Measurements from ENCODE around the gene MIS12. TPM values are rescaled to one million over a fixed set of nuclear protein-coding genes. Genes with fewer than 3 reads are reported as not detected.

The MIS12 gene
- total and polyA plus RNA-seq, 2 of the 4 experiments (the other 2 are of a cell fraction) = 7.5 to 11.7 TPM

- H3K27me3 ChIP-seq (ENCODE audit: control insufficient read depth, insufficient read depth, low read length) = no peaks in the 10 kb centered on the region
- H4K20me1 ChIP-seq (ENCODE audit: insufficient read depth, low read length) = no peaks in the 10 kb centered on the region
- DNase-seq (peak; percentile 94), ATAC-seq (ENCODE audit: low read depth) (peak; percentile 96)
- H3K4ac ChIP-seq (ENCODE audit: low read depth, low read length) = peak overlapping the region; percentile 89
- peaks cover 9 to 20% of the 10 kb centered on the region in 2 experiments for H3K79me1 ChIP-seq (ENCODE audit: low read depth in 1 of 2, low read length in 2 of 2)
- dilution Hi-C loops (cut with HindIII; ENCODE audit: low sequenced_read_pairs, unreplicated experiment) = no loop called here
- peak overlapping the region; percentile 56 for H2BK5ac ChIP-seq (ENCODE audit: low read depth, low read length, poor library complexity, severe bottlenecking)
- peak overlapping the region; percentile 91 for H3K4me3 ChIP-seq (ENCODE audit: insufficient read depth, low read depth, low read length)
- peak overlapping the region; percentile 33 for H2BK120ac ChIP-seq (ENCODE audit: low read depth, low read length)
- H3K36me3 ChIP-seq (ENCODE audit: control insufficient read depth, insufficient read depth, low read length) = peaks cover 1% of the 10 kb centered on the region; the same call in 1 of the 2 replicates
- peak overlapping the region; percentile 48; the same call in 1 of the 2 replicates for H2AK5ac ChIP-seq (ENCODE audit: low read depth, low read length)
- peaks cover 4% of the 10 kb centered on the region; the same call in 1 of the 2 replicates for H3K4me1 ChIP-seq (ENCODE audit: control insufficient read depth, insufficient read depth, low read length)
- intact Hi-C loops (cut with micrococcal nuclease) = loop anchor here (2.0 kb wide), 2 partner anchors 32 to 84 kb away; partner anchors contain the start of genes DHX33 and NLRP1
- no peaks in the 10 kb centered on the region for H3K9me3 ChIP-seq (ENCODE audit: control insufficient read depth, insufficient read depth, low read length)
- 0 out of 2 replicates have a peak overlapping the region, but pooled peaks have one; percentile 7 for H4K5ac ChIP-seq (ENCODE audit: low read depth, low read length)
- peak overlapping the region; percentile 13; the same call in 1 of the 2 replicates for H3K18ac ChIP-seq (ENCODE audit: low read depth, low read length)
- in situ Hi-C loops (cut with MboI; ENCODE audit: low sequenced_read_pairs) = no loop called here
- WGBS, 2 experiments (ENCODE audit: extremely low coverage in 2 of 2, insufficient read length in 1 of 2) = 0% methylated on average over 27 of the region's 67 CpGs; no CpG with 5 or more reads in 1 of the 2 experiments
- CTCF ChIA-PET = interaction anchor here (0.8 to 1.5 kb wide), 4 partner anchors 15 to 69 kb away, joined by 3 to 4 read pairs (median 4); no protein-coding TSS in a partner anchor
- peak overlapping the region; percentile 43; the same call in 1 of the 2 replicates for H3K56ac ChIP-seq (ENCODE audit: extremely low read depth, insufficient read depth, low read length)
- peak overlapping the region; percentile 26 for H3K23ac ChIP-seq (ENCODE audit: low read depth, low read length)
- peak overlapping the region; percentile 96 for H2AK9ac ChIP-seq (replicated peaks; ENCODE audit: low read depth, low read length, poor library complexity)
- peak overlapping the region; percentile 12; the same call in 1 of the 2 replicates for H4K91ac ChIP-seq (ENCODE audit: insufficient read depth, low read depth, low read length)
- no peak overlapping the region for H2BK15ac ChIP-seq (ENCODE audit: low read depth, low read length)
- H2AFZ ChIP-seq (replicated peaks; ENCODE audit: low read length, poor library complexity) = peak overlapping the region; percentile 90
- H3K9ac ChIP-seq (ENCODE audit: low read depth, low read length) = peak overlapping the region; percentile 81
- H4K8ac ChIP-seq (ENCODE audit: low read depth in 2 of 2, low read length in 2 of 2) = peak overlapping the region in 1 of 2 experiments; percentile 71; a peak in 2 of 4 replicates
- BruUV-seq (replicated peaks) = TSS peak; percentile 90
- peak overlapping the region; percentile 87 for H3K4me2 ChIP-seq (ENCODE audit: low read depth, low read length)
- POLR2A ChIA-PET (ENCODE audit: unreplicated experiment) = interaction anchor here (0.9 kb wide), 1 partner anchor 15 kb away, joined by 3 read pairs; the partner anchor contains the start of genes DERL2 and MIS12
- peak overlapping the region; percentile 77 for H3K27ac ChIP-seq (ENCODE audit: insufficient read depth, low read length)
- H3K9me1 ChIP-seq (ENCODE audit: insufficient read depth, low read length) = peaks cover 3% of the 10 kb centered on the region
- peak overlapping the region; percentile 43; the same call in 1 of the 2 replicates for H3K14ac ChIP-seq (replicated peaks; ENCODE audit: low read depth, low read length)
- H2BK20ac ChIP-seq (ENCODE audit: low read depth, low read length) = peak overlapping the region; percentile 1; the same call in 1 of the 2 replicates
- TF ChIP-seq CEBPB (IDR thresholded peaks at IDR 0.05; ENCODE audit: low read depth, low read length) (no peak), CTCF (conservative IDR thresholded peaks at IDR 0.05; ENCODE audit: low read depth, low read length) (no peak), MAZ (IDR thresholded peaks at IDR 0.05; ENCODE audit: borderline replicate concordance, low read depth, low read length) (peak; percentile 92; the same call in 1 of the 2 replicates), MAFK (IDR thresholded peaks at IDR 0.05; ENCODE audit: low read depth, low read length) (no peak), RCOR1 (IDR thresholded peaks at IDR 0.05; ENCODE audit: insufficient replicate concordance, low read length) (no peak), NFE2L2 (IDR thresholded peaks at IDR 0.05; ENCODE audit: low read depth, low read length) (no peak), BHLHE40 (IDR thresholded peaks at IDR 0.05; ENCODE audit: low read depth, low read length) (no peak), RAD21 (IDR thresholded peaks at IDR 0.05; ENCODE audit: low read length) (no peak), USF2 (IDR thresholded peaks at IDR 0.05; ENCODE audit: low read depth, low read length) (no peak), CHD1 (IDR thresholded peaks at IDR 0.05; ENCODE audit: low read depth, low read length) (no peak), ELK1 (IDR thresholded peaks at IDR 0.05; ENCODE audit: borderline replicate concordance, low read depth, low read length) (no peak), RFX5 (IDR thresholded peaks at IDR 0.05; ENCODE audit: low read depth, low read length) (no peak)
Observed at GRCh38 chr17:5500589-5501391, 14.4 kb downstream of the MIS12 start.

Data from IMR-90 (cell line).